Kidney epithelial cell (primary cell): ENCODE measurements around the gene C3orf70. TPM values are rescaled to one million over a fixed set of nuclear protein-coding genes. Genes with fewer than 3 reads are reported as not detected.

Experiments used
- DNase-seq: peaks from one replicate; pipeline ENCODE4 v3.0.0-alpha.2; 2010; ENCODE audit warnings: low read depth
- H3K27me3 ChIP-seq: 2 replicates; pipeline ENCODE4 v1.6.0; 2011; ENCODE audit warnings: low read length; ENCODE audit not compliant: control insufficient read depth, insufficient read depth
- H3K36me3 ChIP-seq: 2 replicates; pipeline ENCODE4 v1.5.1; 2011; ENCODE audit warnings: low read length; ENCODE audit not compliant: control insufficient read depth, insufficient read depth
- H3K4me3 ChIP-seq: 2 replicates; pipeline ENCODE4 v1.5.1; 2011; ENCODE audit warnings: low read depth, mild to moderate bottlenecking, control low read depth, low read length
- CTCF ChIP-seq: IDR thresholded peaks from 2 replicates; pipeline ENCODE4 v1.5.1; 2011; ENCODE audit warnings: mild to moderate bottlenecking, moderate library complexity, low read length, control low read depth, inconsistent platforms; ENCODE audit not compliant: insufficient read depth, poor library complexity, severe bottlenecking
- total RNA-seq: library from RNA; depleted of rRNA; stranded (reverse); fragments of >200 nt; gene quantifications from 2 replicates; pipeline ENCODE4 v1.2.3, GENCODE V29; 2015

The C3orf70 gene
- total RNA-seq, 1 donor from 2014 or later: 0.50 TPM

GRCh38 chr3:185153861-185154629 is 1.2 kb upstream of the C3orf70 start:
- no peak for DNase-seq
- Histone ChIP-seq H3K27me3 (peaks cover 31% of the 10 kb centered on the region), H3K36me3 (no peaks in the 10 kb centered on the region), H3K4me3 (no peak overlapping the region)
- no peak for TF ChIP-seq CTCF

GRCh38 chr3:185153171-185153771 is 411 bp upstream of the C3orf70 start:
- Histone ChIP-seq H3K4me3 (peak overlapping the region; percentile 42), H3K27me3 (peaks cover 28% of the 10 kb centered on the region), H3K36me3 (no peaks in the 10 kb centered on the region)
- no peak for TF ChIP-seq CTCF
- DNase-seq: no peak

GRCh38 chr3:185151964-185152409 is 873 bp downstream of the C3orf70 start:
- no peak for DNase-seq
- H3K4me3 ChIP-seq: peak overlapping the region; percentile 47
- no peak for TF ChIP-seq CTCF
- H3K36me3 ChIP-seq: no peaks in the 10 kb centered on the region
- H3K27me3 ChIP-seq: peaks cover 25% of the 10 kb centered on the region

GRCh38 chr3:185151101-185151963 is 1.5 kb downstream of the C3orf70 start:
- no peak for TF ChIP-seq CTCF
- no peak for DNase-seq
- no peaks in the 10 kb centered on the region for H3K36me3 ChIP-seq
- H3K4me3 ChIP-seq: no peak overlapping the region
- H3K27me3 ChIP-seq: peaks cover 25% of the 10 kb centered on the region

- no peaks in the 10 kb centered on the region for H3K36me3 ChIP-seq
- TF ChIP-seq CTCF: no peak
- no peak overlapping the region for H3K4me3 ChIP-seq
- no peak for DNase-seq
- peaks cover 25% of the 10 kb centered on the region for H3K27me3 ChIP-seq
Measured at GRCh38 chr3:185150561-185150960, 2.3 kb downstream of the C3orf70 start.
